ENCODE data around the gene FCRL5.

FCRL5 gene

GRCh38 chr1:157471531-157471930, 80.8 kb downstream of the FCRL5 start:
- no peak overlapping the region for H3K4me3 ChIP-seq (replicated peaks; ENCODE audit: insufficient read depth, low read length)
- no peaks in the 10 kb centered on the region for H3K27me3 ChIP-seq (ENCODE audit: insufficient read depth, poor library complexity, severe bottlenecking)
- DNase-seq (ENCODE audit: low read depth in 1 of 2, low spot score in 1 of 2): no peak
- H3K27ac ChIP-seq (replicated peaks): no peak overlapping the region
- TF ChIP-seq SPI1 (IDR thresholded peaks at IDR 0.05; ENCODE audit: borderline replicate concordance, low read depth) (no peak), REST (IDR thresholded peaks at IDR 0.05; ENCODE audit: insufficient replicate concordance, low read depth) (no peak), GABPA (IDR thresholded peaks at IDR 0.05; ENCODE audit: low read depth) (no peak), CTCF (IDR thresholded peaks at IDR 0.05; ENCODE audit: insufficient read depth, low read length) (no peak), POLR2AphosphoS5 (IDR thresholded peaks at IDR 0.05; ENCODE audit: low read depth) (no peak)

- no peaks in the 10 kb centered on the region for H3K27me3 ChIP-seq (ENCODE audit: insufficient read depth, poor library complexity, severe bottlenecking)
- no peak overlapping the region for H3K4me3 ChIP-seq (replicated peaks; ENCODE audit: insufficient read depth, low read length)
- H3K27ac ChIP-seq (replicated peaks): no peak overlapping the region; the same call in 1 of the 2 replicates
- TF ChIP-seq REST (IDR thresholded peaks at IDR 0.05; ENCODE audit: insufficient replicate concordance, low read depth) (no peak), CTCF (IDR thresholded peaks at IDR 0.05; ENCODE audit: insufficient read depth, low read length) (no peak), SPI1 (IDR thresholded peaks at IDR 0.05; ENCODE audit: borderline replicate concordance, low read depth) (no peak), GABPA (IDR thresholded peaks at IDR 0.05; ENCODE audit: low read depth) (no peak)
- DNase-seq (ENCODE audit: low read depth in 1 of 2, low spot score in 1 of 2): peak in 1 of 2 experiments; percentile 27
These were observed 82.3 kb downstream of the FCRL5 start for GRCh38 chr1:157469752-157470675.

GRCh38 chr1:157469300-157469699, 83.0 kb downstream of the FCRL5 start:
- H3K27me3 ChIP-seq (ENCODE audit: insufficient read depth, poor library complexity, severe bottlenecking): no peaks in the 10 kb centered on the region
- TF ChIP-seq CTCF (IDR thresholded peaks at IDR 0.05; ENCODE audit: insufficient read depth, low read length) (no peak), SPI1 (IDR thresholded peaks at IDR 0.05; ENCODE audit: borderline replicate concordance, low read depth) (no peak), POLR2AphosphoS5 (IDR thresholded peaks at IDR 0.05; ENCODE audit: low read depth) (no peak), GABPA (IDR thresholded peaks at IDR 0.05; ENCODE audit: low read depth) (no peak), REST (IDR thresholded peaks at IDR 0.05; ENCODE audit: insufficient replicate concordance, low read depth) (no peak)
- H3K27ac ChIP-seq (replicated peaks): no peak overlapping the region
- no peak overlapping the region for H3K4me3 ChIP-seq (replicated peaks; ENCODE audit: insufficient read depth, low read length)
- no peak for DNase-seq (ENCODE audit: low read depth in 1 of 2, low spot score in 1 of 2)

Measured in HL-60 (cell line).